ENCODE results near the gene KMT2C. TPM values are rescaled to one million over a fixed set of nuclear protein-coding genes. Genes with fewer than 3 reads are reported as not detected.

Gene KMT2C
- total and polyA plus RNA-seq, 2 of the 8 experiments (the other 6 are each of a cell fraction or from before 2014, with no cell fraction given), result 9.1 to 40.8 TPM

DNA sequence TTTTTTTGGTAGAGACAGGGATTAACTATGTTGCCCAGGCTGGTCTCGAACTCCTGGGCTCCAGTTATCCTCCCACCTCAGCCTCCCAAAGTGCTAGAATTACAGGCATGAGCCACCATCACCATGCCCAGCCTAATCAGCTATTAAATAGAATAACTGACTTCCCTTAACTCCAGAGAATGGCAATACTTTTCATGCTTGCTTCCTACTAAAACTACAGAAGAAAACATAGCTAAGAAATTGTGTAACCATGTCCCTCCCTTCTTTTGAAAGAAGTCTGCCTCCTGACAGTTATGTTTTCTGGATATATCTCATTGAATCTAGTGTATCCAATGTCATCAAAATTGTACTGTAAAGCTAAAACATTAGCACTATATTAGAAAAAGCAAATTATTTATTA lies 95.6 kb downstream of the KMT2C start:
- Histone ChIP-seq H3K14ac (ENCODE audit: insufficient read length) (no peak overlapping the region), H3K56ac (replicated peaks; ENCODE audit: insufficient read length, low read depth, low read length) (no peak overlapping the region), H2BK15ac (ENCODE audit: low read length) (no peak overlapping the region), H3K27me3 (replicated peaks in 1 of 4; ENCODE audit: control insufficient read depth in 3 of 4, extremely low read depth in 1 of 4, insufficient read depth in 3 of 4, low read length in 3 of 4) (no peaks in the 10 kb centered on the region), H3K18ac (ENCODE audit: extremely low read depth, low read length) (no peak overlapping the region), H3K79me2 (ENCODE audit: control insufficient read depth in 1 of 2, insufficient read depth in 2 of 2, low read length in 2 of 2) (peaks cover 0 to 56% of the 10 kb centered on the region in 2 experiments; a peak in 2 of 4 replicates), H3K4ac (replicated peaks; ENCODE audit: insufficient read length, low read depth, low read length) (no peak overlapping the region), H3K27ac (ENCODE audit: low read depth, low read length) (no peak overlapping the region), H4K8ac (ENCODE audit: extremely low read depth, insufficient read depth, low read length) (no peak overlapping the region), H4K5ac (ENCODE audit: insufficient read length, low read depth, low read length) (no peak overlapping the region), H4K20me1 (replicated peaks in 1 of 2; ENCODE audit: control insufficient read depth in 1 of 2, insufficient read depth in 2 of 2, low read length in 2 of 2) (peaks cover 0 to 1% of the 10 kb centered on the region in 2 experiments), H3K23ac (ENCODE audit: insufficient read length) (no peak overlapping the region), H3K9ac (replicated peaks in 1 of 4; ENCODE audit: extremely low read depth in 1 of 4, low read depth in 3 of 4, low read length in 3 of 4) (no peak overlapping the region), H2BK120ac (replicated peaks; ENCODE audit: low read depth, low read length) (no peak overlapping the region), H4K91ac (replicated peaks; ENCODE audit: insufficient read length, low read length) (no peak overlapping the region), H2BK20ac (ENCODE audit: low read length) (no peak overlapping the region), H2AK5ac (ENCODE audit: low read depth, low read length) (no peak overlapping the region), H3K23me2 (ENCODE audit: low read depth, low read length) (no peaks in the 10 kb centered on the region), H3K36me3 (ENCODE audit: control insufficient read depth in 2 of 4, insufficient read depth in 4 of 4, low read length in 3 of 4) (no peaks in the 10 kb centered on the region), H3K4me3 (ENCODE audit: extremely low read depth in 1 of 4, insufficient read depth in 2 of 4, low read depth in 3 of 4, low read length in 4 of 4) (no peak overlapping the region), H2BK12ac (ENCODE audit: low read depth, low read length) (no peak overlapping the region), H3K4me2 (ENCODE audit: insufficient read depth in 1 of 2, low read depth in 2 of 2, low read length in 2 of 2) (no peak overlapping the region), H2BK5ac (ENCODE audit: low read depth, low read length) (no peak overlapping the region), H3K4me1 (replicated peaks in 1 of 4; ENCODE audit: control insufficient read depth in 3 of 4, insufficient read depth in 4 of 4, low read length in 3 of 4) (peaks cover 0 to 3% (median 0%) of the 10 kb centered on the region in 4 experiments; a peak in 2 of 7 replicates), H3K9me3 (ENCODE audit: insufficient read depth in 2 of 2, low read depth in 1 of 2, low read length in 1 of 2) (no peaks in the 10 kb centered on the region), H3K79me1 (ENCODE audit: low read depth, low read length) (peaks cover 2% of the 10 kb centered on the region), H2AFZ (ENCODE audit: low read length) (no peak overlapping the region)
- no peak for FAIRE-seq
- 44% methylated on average over 1 of the region's 1 CpG; no CpG with 5 or more reads in 1 of the 2 experiments for WGBS, 2 experiments (ENCODE audit: extremely low coverage in 1 of 2, insufficient coverage in 1 of 2, insufficient read length in 1 of 2, insufficient replicate concordance in 2 of 2, low coverage in 1 of 2, low lambda C conversion rate in 2 of 2, missing lambda C conversion rate in 1 of 2)
- no peak for DNase-seq (ENCODE audit: low read depth in 1 of 2, low spot score in 2 of 2)
- CTCF ChIA-PET (ENCODE audit: partially characterized antibody), result interaction anchor here (0.9 kb wide), 1 partner anchor 361 kb away, joined by 3 read pairs; no protein-coding TSS in a partner anchor
- POLR2A ChIA-PET (ENCODE audit: partially characterized antibody), result interaction anchor here (0.7 kb wide), 1 partner anchor 296 kb away, joined by 3 read pairs; no protein-coding TSS in a partner anchor
- TF ChIP-seq KDM1A (IDR thresholded peaks at IDR 0.05; ENCODE audit: borderline replicate concordance, low read length), result no peak
- no peak for TF ChIP-seq TEAD4 (IDR thresholded peaks at IDR 0.05; ENCODE audit: low read depth, low read length)
- TF ChIP-seq, protein P1, sequence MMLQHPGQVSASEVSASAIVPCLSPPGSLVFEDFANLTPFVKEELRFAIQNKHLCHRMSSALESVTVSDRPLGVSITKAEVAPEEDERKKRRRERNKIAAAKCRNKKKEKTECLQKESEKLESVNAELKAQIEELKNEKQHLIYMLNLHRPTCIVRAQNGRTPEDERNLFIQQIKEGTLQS (IDR thresholded peaks at IDR 0.05; ENCODE audit: insufficient read depth, low read depth, low read length), result no peak
- no peak for TF ChIP-seq SRF (IDR thresholded peaks at IDR 0.05; ENCODE audit: low read depth, low read length)
- TF ChIP-seq RXRA (IDR thresholded peaks at IDR 0.05; ENCODE audit: insufficient read depth, low read depth, low read length), result no peak

All from H1 (cell line).